Esophagus squamous epithelium (tissue), 5 donors: ENCODE data around the gene DPY19L2. TPM values are rescaled to one million over a fixed set of nuclear protein-coding genes. Genes with fewer than 3 reads are reported as not detected.
"Not testable (repeated sequence)": the region's sequence is repeated elsewhere in the genome, so short reads cannot be mapped to it uniquely, and the experiment has no call there.

ENCODE experiments used
- DNase-seq: peaks from one replicate; lab custom pipeline; 2025; lab: John Stamatoyannopoulos, UW
- H3K27ac ChIP-seq, 4 donors: fragments of 200-600 bp; sonication (generic); one replicate each; pipeline ENCODE4 v1.5.1; 2016 to 2019; ENCODE audit warnings: mild to moderate bottlenecking in 1 of 4
- H3K27me3 ChIP-seq, 4 donors: fragments of 200-600 bp; sonication (generic); 1 replicate in 3 of 4; 2 replicates in 1 of 4; pipeline versions ENCODE4 v1.5.1 to v1.6.0; 2017 to 2021; ENCODE audit warnings: antibody characterized with exemption in 1 of 4
- H3K36me3 ChIP-seq, 3 donors: fragments of 200-600 bp; sonication (generic); one replicate each; pipeline ENCODE4 v1.5.1; 2016 to 2019
- H3K4me1 ChIP-seq, 3 donors: fragments of 200-600 bp; sonication (generic); one replicate each; pipeline ENCODE4 v1.5.1; 2017 to 2019
- H3K4me3 ChIP-seq, 4 donors: fragments of 200-600 bp; sonication (generic); 1 replicate in 3 of 4; 2 replicates in 1 of 4; pipeline ENCODE4 v1.5.1; 2016 to 2019; ENCODE audit warnings: mild to moderate bottlenecking in 2 of 4, moderate library complexity in 1 of 4
- H3K9me3 ChIP-seq, 3 donors: fragments of 200-600 bp; sonication (generic); one replicate each; pipeline ENCODE4 v1.5.1; 2016 to 2019
- POLR2A ChIP-seq, 4 donors: fragments of 450-650 bp; IDR thresholded peaks; one replicate each; pipeline ENCODE4 v1.6.1; 2017; ENCODE audit warnings: antibody characterized with exemption in 4 of 4, mild to moderate bottlenecking in 4 of 4, moderate library complexity in 3 of 4
- WGBS, 2 donors: methylation state at CpG; one replicate each; pipeline ENCODE4 v1.1.5; 2018; 5-methylcytosine and 5-hydroxymethylcytosine counted together
- intact Hi-C: fragments of 100-400 bp; cut with DNase I; formaldehyde crosslinking; loops from one replicate; pipeline ENCODE4 v1.15.0; 2022
- total RNA-seq, 4 donors: library from RNA; depleted of rRNA; stranded (reverse); fragments of >200 nt; gene quantifications; one replicate each; pipeline ENCODE4 v1.1.0, GENCODE V29; 2016
- TF ChIP-seq, protein P1 (sequence below), 6 experiments: fragments of 450-650 bp in 4 of 6; fragments of 200-600 bp in 2 of 6; sonication (generic) in 2 of 6; IDR thresholded peaks; one replicate each; pipeline ENCODE4 v1.5.1; 2016 to 2019; ENCODE audit warnings: antibody characterized with exemption in 6 of 6, mild to moderate bottlenecking in 4 of 6, moderate library complexity in 4 of 6
- donor health status: DM: yes; HTN: yes; CAD: no.

Gene DPY19L2
- total RNA-seq, 4 donors from 2014 or later, result 0.15 to 7.1 (median 1.0) TPM

DNA sequence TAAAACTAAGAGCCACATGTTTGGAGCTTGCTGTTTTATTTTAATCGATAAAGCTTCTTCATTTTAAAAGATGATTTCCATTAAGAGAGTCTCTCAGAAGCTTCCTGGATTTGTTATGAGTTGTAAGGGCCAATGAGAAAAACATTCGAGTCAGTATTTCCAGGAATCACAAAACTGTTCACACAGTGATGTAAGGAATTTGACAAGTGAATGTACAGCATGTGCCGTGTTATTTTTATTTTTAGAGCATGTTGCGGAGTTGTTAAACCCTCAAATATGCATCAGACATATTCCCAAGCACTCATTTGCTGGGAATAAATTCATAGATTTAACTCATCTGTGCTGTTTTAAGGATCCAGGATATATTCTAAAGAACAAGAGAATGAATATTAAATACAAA, 129.6 kb downstream of the DPY19L2 start:
- H3K4me3 ChIP-seq, intact Hi-C loops, H3K27ac ChIP-seq, H3K27me3 ChIP-seq, H3K9me3 ChIP-seq, H3K36me3 ChIP-seq, DNase-seq, H3K4me1 ChIP-seq: not testable (repeated sequence)
- WGBS, 2 donors, result 51 to 65% methylated on average over 4 of the region's 4 CpGs

DNA sequence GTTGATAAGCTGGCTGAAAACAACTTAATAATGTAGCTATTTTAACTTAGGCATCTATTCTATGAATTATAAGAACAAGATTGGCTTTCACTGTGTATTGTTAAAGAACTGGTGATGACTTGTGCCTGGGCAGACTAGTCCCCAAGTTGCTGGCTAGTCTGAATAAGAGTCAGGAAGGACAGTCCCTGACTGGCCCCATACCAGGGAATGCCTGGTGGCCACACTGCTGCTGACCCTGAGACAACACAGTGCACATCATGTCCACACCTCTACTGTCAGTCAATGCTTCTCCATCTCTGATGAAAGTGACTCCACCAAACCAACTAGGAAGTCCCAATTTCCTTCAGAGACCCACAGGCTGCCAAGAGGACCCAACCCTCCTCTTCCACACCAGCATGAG, 130.5 kb downstream of the DPY19L2 start:
- H3K9me3 ChIP-seq, result not testable (repeated sequence)

DNA sequence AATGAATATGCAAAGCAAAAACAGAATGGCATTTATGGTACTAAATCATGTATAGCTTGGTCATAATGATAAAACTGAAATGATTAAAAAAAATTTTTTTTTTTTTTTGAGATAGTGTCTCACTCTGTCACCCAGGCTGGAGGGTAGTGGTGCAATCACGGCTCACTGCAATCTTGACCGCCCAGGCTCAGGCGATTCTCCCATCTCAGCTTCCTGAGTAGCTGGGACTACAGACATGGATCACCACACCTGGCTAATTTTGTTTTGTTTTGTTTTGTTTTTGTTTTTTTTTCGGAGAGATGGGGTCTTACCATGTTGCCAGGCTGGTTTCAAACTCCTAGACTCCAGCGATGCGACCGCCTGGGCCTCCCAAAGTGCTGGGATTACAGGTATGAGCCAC, 138.7 kb downstream of the DPY19L2 start:
- 74 to 95% methylated on average over 6 to 7 of the region's 7 CpGs for WGBS, 2 donors
- H3K4me3 ChIP-seq, H3K4me1 ChIP-seq, H3K27ac ChIP-seq, intact Hi-C loops, H3K9me3 ChIP-seq, H3K36me3 ChIP-seq, DNase-seq, H3K27me3 ChIP-seq: not testable (repeated sequence)

More for the DNA sequence above, 130.5 kb downstream of the DPY19L2 start:
- H3K27me3 ChIP-seq, H3K36me3 ChIP-seq, H3K27ac ChIP-seq, DNase-seq, H3K4me1 ChIP-seq, intact Hi-C loops, H3K4me3 ChIP-seq: not testable (repeated sequence)

DNA sequence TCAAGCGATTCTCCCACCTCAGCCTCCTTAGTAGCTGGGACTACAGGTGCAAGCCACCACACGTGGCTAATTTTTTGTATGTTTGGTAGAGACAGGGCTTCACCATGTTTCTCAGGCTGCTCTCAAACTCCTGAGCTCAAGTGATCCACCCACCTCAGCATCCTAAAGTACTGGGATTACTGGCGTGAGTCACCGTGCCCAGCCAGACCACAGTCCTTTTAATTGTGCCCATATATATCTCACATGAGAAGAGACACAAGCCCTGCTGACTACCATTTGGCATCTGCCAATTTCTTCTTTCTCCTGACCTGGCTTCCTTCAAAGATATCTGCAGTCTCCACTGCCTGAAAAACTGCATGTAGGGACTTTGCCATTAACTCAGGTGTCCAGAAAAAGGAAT, 142.5 kb downstream of the DPY19L2 start:
- no peak for TF ChIP-seq POLR2A (IDR thresholded peaks at IDR 0.05)
- TF ChIP-seq, protein P1, sequence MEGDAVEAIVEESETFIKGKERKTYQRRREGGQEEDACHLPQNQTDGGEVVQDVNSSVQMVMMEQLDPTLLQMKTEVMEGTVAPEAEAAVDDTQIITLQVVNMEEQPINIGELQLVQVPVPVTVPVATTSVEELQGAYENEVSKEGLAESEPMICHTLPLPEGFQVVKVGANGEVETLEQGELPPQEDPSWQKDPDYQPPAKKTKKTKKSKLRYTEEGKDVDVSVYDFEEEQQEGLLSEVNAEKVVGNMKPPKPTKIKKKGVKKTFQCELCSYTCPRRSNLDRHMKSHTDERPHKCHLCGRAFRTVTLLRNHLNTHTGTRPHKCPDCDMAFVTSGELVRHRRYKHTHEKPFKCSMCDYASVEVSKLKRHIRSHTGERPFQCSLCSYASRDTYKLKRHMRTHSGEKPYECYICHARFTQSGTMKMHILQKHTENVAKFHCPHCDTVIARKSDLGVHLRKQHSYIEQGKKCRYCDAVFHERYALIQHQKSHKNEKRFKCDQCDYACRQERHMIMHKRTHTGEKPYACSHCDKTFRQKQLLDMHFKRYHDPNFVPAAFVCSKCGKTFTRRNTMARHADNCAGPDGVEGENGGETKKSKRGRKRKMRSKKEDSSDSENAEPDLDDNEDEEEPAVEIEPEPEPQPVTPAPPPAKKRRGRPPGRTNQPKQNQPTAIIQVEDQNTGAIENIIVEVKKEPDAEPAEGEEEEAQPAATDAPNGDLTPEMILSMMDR (IDR thresholded peaks at IDR 0.05), result no peak
- 81 to 87% methylated on average over 3 to 4 of the region's 4 CpGs for WGBS, 2 donors

DNA sequence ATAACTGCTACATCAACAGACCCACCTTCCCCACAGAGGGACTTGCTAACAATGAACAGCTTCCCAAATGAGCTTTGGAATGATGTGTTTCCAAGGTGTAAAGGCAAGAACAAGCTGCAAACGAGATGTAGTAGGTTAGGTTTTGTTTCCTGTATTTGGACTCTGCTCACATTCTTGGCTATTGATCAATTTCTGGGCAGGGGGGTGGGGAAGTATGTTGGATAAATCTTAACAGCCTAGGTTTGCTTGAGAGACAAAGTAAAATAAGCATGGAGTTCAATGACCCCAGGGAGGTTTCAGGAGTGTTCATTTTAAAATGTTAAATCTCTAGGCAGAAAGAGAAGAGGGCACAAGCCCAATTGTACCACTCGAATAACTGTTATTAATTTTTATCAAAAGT, 146.6 kb downstream of the DPY19L2 start:
- intact Hi-C loops, result no loop called here
- 43 to 47% methylated on average over 2 of the region's 2 CpGs for WGBS, 2 donors
- no peaks in the 10 kb centered on the region for H3K9me3 ChIP-seq

More for the DNA sequence above, 142.5 kb downstream of the DPY19L2 start:
- no peaks in the 10 kb centered on the region for H3K36me3 ChIP-seq
- no peak for DNase-seq
- no peaks in the 10 kb centered on the region for H3K9me3 ChIP-seq
- no peaks in the 10 kb centered on the region for H3K27me3 ChIP-seq
- intact Hi-C loops, result no loop called here
- no peaks in the 10 kb centered on the region for H3K4me1 ChIP-seq
- H3K4me3 ChIP-seq, result no peak overlapping the region
- H3K27ac ChIP-seq, result no peak overlapping the region

More for the DNA sequence above, 146.6 kb downstream of the DPY19L2 start:
- DNase-seq, result no peak
- TF ChIP-seq, protein P1 (IDR thresholded peaks at IDR 0.05), result no peak
- no peak for TF ChIP-seq POLR2A (IDR thresholded peaks at IDR 0.05)
- H3K36me3 ChIP-seq, result no peaks in the 10 kb centered on the region
- no peak overlapping the region for H3K27ac ChIP-seq
- H3K4me3 ChIP-seq, result no peak overlapping the region
- H3K4me1 ChIP-seq, result no peaks in the 10 kb centered on the region
- H3K27me3 ChIP-seq, result no peaks in the 10 kb centered on the region

Other genes starting within 250 kb of the DPY19L2 start
- 10 to 100 TPM in 3 of 4 donors, 1 to 10 TPM in 1; 6.9 to 16.7 (median 13.0) TPM for gene RXYLT1, start 111.4 kb upstream of the DPY19L2 start, total RNA-seq
- 1 to 10 TPM; 2.0 to 5.3 (median 3.6) TPM for gene SRGAP1, start 176.2 kb upstream of the DPY19L2 start, total RNA-seq